Measurements from ENCODE around the gene TNNT3. TPM values are rescaled to one million over a fixed set of nuclear protein-coding genes. Genes with fewer than 3 reads are reported as not detected.

The TNNT3 gene
- total RNA-seq, 1 donor from 2014 or later: 30.7 TPM

DNA sequence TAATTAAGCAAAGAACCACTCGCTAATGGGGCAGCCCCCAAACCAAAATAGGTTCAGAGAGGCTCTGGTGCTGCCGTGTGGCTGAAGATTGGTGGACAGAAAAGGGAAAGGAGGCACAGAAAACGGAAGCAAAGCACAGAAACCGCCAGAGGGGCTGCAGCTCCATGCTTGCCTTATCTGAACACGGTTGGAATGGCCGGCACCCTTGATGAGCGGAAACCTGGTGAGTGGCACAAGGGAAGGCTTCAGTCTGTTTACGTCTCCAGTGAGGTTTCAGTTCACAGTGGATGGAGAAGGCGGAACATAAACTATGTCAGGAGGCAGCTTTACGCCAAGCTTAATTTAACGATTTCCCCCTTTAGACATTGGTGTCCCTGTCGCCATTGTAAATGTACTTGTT lies 22.6 kb upstream of the TNNT3 start:
- Histone ChIP-seq H3K4me1 (no peaks in the 10 kb centered on the region), H3K36me3 (no peaks in the 10 kb centered on the region), H3K4me3 (no peak overlapping the region), H3K9me3 (replicated peaks) (no peaks in the 10 kb centered on the region), H3K27ac (replicated peaks) (no peak overlapping the region), H3K27me3 (ENCODE audit: low read depth) (no peaks in the 10 kb centered on the region)
- DNase-seq: no peak
- intact Hi-C loops (cut with micrococcal nuclease): loop anchor here (10.0 kb wide), 1 partner anchor 48 kb away; the partner anchor contains the start of gene MRPL23
- no peak for TF ChIP-seq CTCF (IDR thresholded peaks at IDR 0.05; ENCODE audit: borderline replicate concordance)

GRCh38 chr11:1899090-1899489 lies 20.4 kb upstream of the TNNT3 start:
- Histone ChIP-seq H3K27ac (replicated peaks) (no peak overlapping the region), H3K27me3 (ENCODE audit: low read depth) (no peaks in the 10 kb centered on the region), H3K4me1 (no peaks in the 10 kb centered on the region), H3K4me3 (no peak overlapping the region), H3K36me3 (no peaks in the 10 kb centered on the region), H3K9me3 (replicated peaks) (no peaks in the 10 kb centered on the region)
- no peak for TF ChIP-seq CTCF (IDR thresholded peaks at IDR 0.05; ENCODE audit: borderline replicate concordance)
- intact Hi-C loops (cut with micrococcal nuclease): loop anchor here (10.0 kb wide), 1 partner anchor 46 kb away; the partner anchor contains the start of gene MRPL23
- DNase-seq: no peak

GRCh38 chr11:1899686-1900085 lies 19.8 kb upstream of the TNNT3 start:
- DNase-seq: no peak
- no peak for TF ChIP-seq CTCF (IDR thresholded peaks at IDR 0.05; ENCODE audit: borderline replicate concordance)
- intact Hi-C loops (cut with micrococcal nuclease): loop anchor here (10.0 kb wide), 1 partner anchor 45 kb away; the partner anchor contains the start of gene MRPL23
- Histone ChIP-seq H3K9me3 (replicated peaks) (no peaks in the 10 kb centered on the region), H3K4me1 (no peaks in the 10 kb centered on the region), H3K27me3 (ENCODE audit: low read depth) (no peaks in the 10 kb centered on the region), H3K27ac (replicated peaks) (no peak overlapping the region), H3K4me3 (no peak overlapping the region), H3K36me3 (no peaks in the 10 kb centered on the region)

GRCh38 chr11:1906181-1906580 lies 13.3 kb upstream of the TNNT3 start:
- Histone ChIP-seq H3K4me1 (peaks cover 46% of the 10 kb centered on the region), H3K4me3 (no peak overlapping the region), H3K27me3 (ENCODE audit: low read depth) (no peaks in the 10 kb centered on the region), H3K36me3 (no peaks in the 10 kb centered on the region), H3K9me3 (replicated peaks) (no peaks in the 10 kb centered on the region), H3K27ac (replicated peaks) (peak overlapping the region; percentile 92)
- DNase-seq: no peak
- intact Hi-C loops (cut with micrococcal nuclease): no loop called here
- TF ChIP-seq CTCF (IDR thresholded peaks at IDR 0.05; ENCODE audit: borderline replicate concordance): no peak

- peaks cover 46% of the 10 kb centered on the region for H3K4me1 ChIP-seq
- no peak for TF ChIP-seq CTCF (IDR thresholded peaks at IDR 0.05; ENCODE audit: borderline replicate concordance)
These were observed 12.7 kb upstream of the TNNT3 start for GRCh38 chr11:1906611-1907423.

More at GRCh38 chr11:1906611-1907423, 12.7 kb upstream of the TNNT3 start:
- Histone ChIP-seq H3K27ac (replicated peaks) (peak overlapping the region; percentile 92), H3K27me3 (ENCODE audit: low read depth) (no peaks in the 10 kb centered on the region), H3K4me3 (no peak overlapping the region), H3K9me3 (replicated peaks) (no peaks in the 10 kb centered on the region), H3K36me3 (no peaks in the 10 kb centered on the region)
- DNase-seq: no peak
- intact Hi-C loops (cut with micrococcal nuclease): no loop called here
